Stimulated activated CD8-positive, alpha-beta memory T cell treated with anti-CD3 and anti-CD28 coated beads, Interleukin-4, amount 100 ng/mL, for 48 hours (primary cell): ENCODE data around the gene TMEM204.

ENCODE experiments used
- DNase-seq: peaks from one replicate; pipeline ENCODE4 v3.0.0-alpha.2; 2020

Gene TMEM204

GRCh38 chr16:1500465-1501150 lies 32.9 kb upstream of the TMEM204 start:
- DNase-seq: no peak

DNA sequence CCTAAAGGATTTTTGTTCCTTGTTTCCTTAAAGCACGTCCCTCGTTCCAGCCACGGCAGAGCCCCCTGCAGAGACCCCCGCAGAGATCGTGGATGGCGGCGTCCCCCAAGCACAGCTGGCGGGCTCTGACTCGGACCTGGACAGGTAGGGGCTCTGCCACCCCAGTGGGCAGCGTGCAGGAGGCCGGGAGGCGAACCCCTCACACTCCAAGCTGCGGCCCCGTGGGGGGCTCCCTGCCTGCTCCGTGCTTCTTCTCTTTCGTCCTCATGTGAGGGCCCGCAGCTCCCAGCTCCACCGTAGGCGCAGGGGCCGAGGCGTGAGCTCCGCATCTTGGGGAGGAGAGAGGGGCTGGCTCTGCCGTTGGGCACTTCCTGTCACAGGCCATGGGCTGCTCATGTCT lies 31.8 kb upstream of the TMEM204 start:
- DNase-seq: no peak

DNA sequence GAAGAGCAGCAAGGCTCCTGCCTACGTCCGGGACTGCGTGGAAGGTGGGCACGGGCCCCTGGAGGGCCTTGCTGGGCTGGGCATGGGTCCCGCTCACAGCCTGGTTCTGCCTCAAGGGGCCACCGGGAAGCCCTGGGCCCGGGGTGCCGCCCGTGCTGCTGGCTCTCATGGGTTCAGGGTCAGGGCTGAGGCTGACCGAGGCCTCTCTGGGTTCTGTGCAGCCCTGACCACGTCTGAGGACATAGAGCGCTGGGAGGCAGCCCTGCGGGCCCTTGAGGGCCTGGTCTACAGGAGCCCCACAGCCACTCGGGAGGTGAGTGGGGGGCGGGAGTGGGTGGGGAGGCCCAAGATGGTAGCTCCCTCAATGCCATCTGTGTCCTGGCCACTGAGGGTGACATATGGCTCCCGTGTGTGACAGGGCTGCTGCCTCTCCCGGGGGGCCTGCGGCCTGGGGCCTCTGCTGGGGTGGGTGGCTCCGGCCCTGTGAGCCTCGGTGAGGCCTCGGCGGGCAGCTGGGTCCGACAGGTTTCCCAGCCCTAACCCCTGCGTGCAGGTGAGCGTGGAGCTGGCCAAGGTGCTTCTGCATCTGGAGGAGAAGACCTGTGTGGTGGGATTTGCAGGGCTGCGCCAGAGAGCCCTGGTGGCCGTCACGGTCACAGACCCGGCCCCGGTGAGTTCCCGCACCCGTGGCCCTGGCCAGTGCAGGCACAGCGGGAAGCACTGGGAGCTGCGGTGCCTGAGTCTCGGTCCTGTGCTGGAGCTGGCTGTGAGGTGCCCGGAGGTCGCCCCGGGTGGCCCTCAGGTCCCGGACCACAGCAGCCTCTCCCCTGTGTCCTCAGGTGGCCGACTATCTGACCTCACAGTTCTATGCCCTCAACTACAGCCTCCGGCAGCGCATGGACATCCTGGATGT lies 31.1 kb upstream of the TMEM204 start:
- no peak for DNase-seq

GRCh38 chr16:1503110-1503955 lies 30.1 kb upstream of the TMEM204 start:
- no peak for DNase-seq

- no peak for DNase-seq
Measured at GRCh38 chr16:1505073-1505844, 28.2 kb upstream of the TMEM204 start.

DNA sequence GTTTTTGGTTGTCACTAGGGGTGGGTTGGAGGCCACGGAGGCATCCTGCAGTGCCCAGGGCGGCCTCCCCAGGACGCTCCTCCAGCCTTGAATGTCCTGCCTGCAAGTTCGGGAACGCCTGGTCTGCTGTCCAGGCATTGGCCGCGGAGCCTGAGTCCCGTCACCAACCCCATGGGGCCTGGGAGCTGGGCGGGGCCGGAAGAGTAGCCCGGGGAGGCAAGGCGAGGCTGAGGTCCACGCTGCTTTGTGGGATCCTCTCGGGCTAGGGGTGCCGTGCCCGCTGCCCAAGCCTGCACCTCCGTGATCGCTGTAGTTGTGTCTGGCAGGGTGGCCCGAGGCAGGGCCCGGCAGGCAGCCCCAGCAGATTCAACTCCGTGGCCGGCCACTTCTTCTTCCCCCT lies 27.6 kb upstream of the TMEM204 start:
- no peak for DNase-seq

GRCh38 chr16:1506494-1507213 lies 26.8 kb upstream of the TMEM204 start:
- no peak for DNase-seq

GRCh38 chr16:1508494-1509187 lies 24.8 kb upstream of the TMEM204 start:
- DNase-seq: no peak

DNA sequence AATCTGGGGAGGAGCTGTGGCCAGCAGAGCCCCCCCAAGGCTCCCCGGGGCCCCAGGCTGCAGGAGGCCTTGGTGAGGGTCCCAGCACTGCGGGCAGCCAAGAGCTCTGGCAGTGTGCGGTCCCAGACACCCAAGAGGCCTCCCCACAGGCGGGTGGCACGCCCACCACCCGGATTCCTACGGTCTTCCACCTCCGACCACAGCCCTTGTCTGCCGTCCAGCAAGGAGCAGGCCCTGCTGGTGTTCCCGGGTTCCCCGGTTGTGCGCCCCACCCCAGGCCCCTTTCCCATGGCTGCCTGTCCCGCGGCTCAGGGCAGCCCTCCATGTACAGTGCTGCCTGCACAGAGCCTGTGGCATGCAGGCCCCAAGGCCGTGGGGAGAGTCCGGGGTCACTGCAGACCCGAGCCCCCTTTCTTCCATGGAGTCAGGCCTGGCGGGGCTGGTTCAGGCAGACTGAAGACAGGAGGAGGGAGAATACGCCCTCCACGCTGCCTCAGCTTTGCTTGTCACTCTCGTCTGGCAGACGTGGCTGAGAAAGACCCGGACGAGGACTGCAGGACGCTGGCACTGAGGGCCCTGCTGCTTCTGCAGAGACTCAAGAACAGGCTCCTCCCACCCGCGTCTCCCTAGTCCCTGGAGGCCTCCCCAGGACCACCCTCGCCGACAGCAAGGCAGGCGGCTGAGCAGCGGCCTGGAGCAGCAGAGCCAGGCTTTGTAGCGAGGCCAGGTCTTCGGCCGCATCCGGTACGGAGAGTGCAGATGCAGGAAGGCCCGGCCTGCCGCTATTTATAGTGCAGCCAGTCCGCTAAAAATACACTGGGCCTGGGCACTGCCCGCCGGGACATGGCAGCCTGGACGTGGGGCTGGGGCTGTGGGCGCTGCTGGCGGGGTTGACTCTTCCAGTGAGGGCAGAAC lies 23.9 kb upstream of the TMEM204 start:
- DNase-seq: no peak

DNA sequence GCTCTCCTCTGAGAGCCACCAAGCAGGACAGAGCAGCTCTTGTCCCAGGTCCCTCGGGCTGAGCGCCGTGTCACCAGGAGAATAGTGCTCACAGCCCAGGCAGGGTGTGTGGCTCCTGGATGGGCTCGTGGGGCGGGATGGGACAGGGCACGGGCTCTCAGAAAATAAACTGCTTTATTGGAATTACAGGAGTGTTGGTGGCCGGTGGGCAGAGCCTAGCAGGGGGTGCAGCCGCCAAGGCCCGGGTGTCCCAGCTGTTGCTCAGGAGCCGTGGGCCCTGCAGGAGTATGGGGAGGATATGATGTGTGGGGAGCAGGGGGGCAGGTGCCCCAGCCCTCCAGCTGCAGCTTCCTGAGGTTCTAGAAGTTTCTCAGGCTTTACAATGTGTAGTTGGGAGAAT lies 23.2 kb upstream of the TMEM204 start:
- DNase-seq: no peak

DNA sequence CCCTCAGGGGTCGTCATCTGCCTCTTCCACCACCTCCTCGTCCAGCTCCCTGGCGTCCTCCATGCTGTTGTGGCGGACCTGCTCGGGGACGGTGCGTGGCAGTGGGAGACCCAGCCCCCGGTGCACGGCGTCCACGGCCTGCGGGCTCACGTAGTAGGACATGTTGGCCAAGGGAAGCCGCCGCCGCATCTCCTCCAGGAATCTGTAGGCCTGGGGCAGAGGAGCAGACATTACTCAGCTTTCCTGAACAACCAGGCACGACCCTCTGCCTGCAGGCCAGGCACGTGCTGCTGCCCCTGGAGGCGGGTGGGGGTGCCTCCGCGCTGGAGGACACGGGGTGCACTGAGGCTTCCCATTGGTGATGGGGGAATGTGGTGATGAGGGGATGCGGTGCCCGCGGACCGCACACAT lies 22.5 kb upstream of the TMEM204 start:
- DNase-seq: no peak

DNA sequence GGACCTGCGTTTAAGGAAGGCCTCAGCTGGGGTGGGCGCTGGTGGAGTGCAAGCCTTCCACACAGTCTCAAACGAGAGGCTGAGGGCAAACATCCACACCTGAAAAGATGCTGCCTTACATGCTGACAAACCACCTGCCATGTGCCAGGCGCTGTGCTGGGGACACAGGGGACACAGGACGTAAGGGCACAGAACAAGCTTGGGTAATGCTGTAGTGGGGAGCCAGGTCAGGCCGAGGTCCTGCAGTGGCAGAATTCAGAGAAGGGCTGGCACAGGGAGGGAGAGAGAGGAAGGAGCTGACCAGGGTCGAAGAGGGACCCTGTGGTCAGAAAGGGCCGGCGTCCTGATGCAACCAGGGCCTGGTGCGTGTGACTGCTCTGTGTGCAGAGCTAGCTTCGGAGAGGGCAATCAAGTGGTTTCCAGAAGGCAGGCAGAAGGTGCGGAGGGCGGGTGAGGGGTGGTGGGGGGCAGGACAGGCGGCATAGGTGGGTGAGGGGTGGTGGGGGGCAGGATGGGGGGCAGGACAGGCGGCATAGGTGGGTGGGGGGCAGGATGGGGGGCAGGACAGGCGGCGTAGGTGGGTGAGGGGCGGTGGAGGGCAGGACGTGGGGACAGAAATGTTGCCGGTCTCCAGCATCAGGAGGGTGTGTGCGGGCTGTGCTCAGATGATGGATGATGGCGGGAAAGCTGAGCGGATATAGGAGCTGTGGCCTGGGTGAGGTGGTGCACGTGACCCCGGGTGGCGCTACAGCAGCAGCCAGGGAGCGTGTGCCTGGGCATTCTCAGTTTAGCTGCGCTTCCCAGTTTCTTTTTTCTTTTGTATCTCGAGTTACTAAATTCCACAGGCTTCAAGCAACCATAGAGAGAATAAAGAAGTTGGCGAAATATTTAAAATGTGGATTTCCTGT lies 21.6 kb upstream of the TMEM204 start:
- DNase-seq: no peak

DNA sequence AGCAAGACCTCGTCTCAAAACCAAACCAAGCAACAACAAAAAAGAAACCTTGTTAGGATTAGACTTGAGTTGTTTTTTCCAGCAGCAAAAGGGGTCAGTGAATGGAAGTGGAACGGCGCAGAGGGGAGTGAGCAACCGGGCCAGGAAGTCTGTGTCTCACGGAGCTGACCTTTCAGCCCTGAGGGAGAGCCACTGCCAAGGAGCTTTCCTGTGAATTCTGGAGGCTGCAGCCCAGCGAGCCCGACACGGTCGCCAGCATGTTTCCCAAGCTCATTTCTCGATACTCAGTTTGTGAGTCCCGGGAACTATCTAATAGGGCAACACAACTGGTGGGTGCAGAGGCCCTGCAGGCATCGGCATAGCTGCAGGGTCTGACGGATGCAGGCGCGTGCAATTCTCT lies 20.7 kb upstream of the TMEM204 start:
- no peak for DNase-seq

DNA sequence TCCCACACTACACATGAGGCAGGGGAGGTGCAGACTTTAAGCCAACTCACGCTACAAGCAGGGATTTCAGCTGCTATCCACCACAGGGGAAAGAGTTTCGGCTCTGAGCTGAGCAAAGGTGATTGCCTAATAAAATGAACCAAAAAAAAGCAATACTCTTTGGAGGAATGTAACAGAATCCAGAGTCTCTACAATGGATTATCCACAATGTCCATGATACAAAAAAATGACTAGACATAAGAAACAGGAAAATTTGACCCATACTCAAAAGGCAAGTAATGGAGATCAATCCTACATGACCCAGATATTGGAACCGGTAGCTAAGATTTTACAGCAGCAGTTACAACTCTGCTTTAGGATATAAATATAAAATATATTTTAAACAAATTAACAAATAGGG lies 19.0 kb upstream of the TMEM204 start:
- DNase-seq: no peak

DNA sequence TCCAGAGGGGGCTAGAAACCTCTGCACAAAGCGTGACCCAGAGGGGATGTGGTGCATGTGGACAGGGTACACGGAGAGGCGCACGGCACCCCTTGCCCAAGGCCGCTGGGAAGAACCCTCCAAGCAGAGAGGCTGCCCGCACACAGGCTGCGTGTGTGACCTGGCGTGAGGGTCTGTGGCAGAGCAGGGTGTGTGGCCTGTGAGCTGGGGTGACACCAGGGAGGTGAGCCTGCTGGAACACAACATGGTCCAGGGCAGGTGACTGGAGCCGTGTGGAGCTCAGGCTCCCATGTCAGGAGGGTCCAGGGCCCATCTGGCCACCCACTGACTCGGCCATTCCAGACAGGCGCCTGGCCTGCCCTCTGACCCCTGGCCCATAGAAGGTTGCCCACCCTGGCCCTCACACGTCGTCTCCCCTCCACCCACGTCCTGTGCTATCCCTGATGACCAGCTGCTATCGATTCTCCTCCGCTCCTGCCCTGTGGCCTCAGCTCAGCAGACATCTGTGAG lies 14.8 kb upstream of the TMEM204 start:
- DNase-seq: no peak

- DNase-seq: no peak
Measured at GRCh38 chr16:1519831-1520230, 13.6 kb upstream of the TMEM204 start.

DNA sequence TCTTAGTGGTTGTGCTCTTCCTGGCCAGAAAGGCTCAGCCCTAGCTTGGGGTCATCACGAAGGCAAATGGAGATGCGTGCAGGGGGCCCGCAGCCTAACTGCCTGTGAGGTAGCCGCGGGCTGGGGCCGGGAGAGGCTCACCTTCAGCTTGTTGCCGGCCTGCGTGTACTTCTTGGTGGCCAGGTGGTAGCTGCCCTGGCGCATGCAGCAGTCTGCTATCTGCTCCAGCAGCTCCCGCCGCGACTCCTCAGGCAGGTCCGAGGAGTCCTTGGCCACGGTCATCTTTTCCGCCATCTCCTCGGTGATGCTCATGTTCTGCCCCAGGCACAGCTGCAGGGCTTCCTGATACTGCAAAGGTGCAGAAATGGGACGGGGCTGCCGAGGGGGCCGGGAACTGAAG lies 13.0 kb upstream of the TMEM204 start:
- DNase-seq: no peak

- no peak for DNase-seq
Measured at GRCh38 chr16:1523581-1524245, 9.8 kb upstream of the TMEM204 start.
